Measurements from ENCODE around the gene PDCL3.

DNA sequence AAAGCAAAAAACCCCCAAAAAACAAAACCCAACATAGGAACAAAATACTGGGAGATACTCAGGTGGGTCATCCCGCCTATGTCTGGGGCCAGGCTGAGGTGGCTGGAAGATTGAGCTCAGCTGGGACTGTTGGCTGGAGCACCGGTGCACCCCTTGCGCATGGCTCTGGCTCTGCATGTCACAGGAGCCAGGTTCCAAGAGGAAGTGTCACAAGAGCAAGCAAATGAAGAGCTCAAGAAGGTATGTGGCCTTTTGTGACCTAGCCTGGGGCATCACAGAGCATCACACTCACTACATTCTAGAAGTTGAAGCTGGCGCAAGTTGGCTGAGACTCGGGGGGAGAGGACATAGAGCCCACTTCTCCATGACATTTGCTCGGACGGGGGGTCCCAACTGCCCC is 40.6 kb downstream of the PDCL3 start:
- TF ChIP-seq CTCF (IDR thresholded peaks at IDR 0.05) (no peak), POLR2A (IDR thresholded peaks at IDR 0.05) (no peak)

Measured in esophagus squamous epithelium (tissue), 4 donors.